Measurements from ENCODE around the gene CCNL1. TPM values are rescaled to one million over a fixed set of nuclear protein-coding genes. Genes with fewer than 3 reads are reported as not detected.
"Not testable (repeated sequence)": the region's sequence is repeated elsewhere in the genome, so short reads cannot be mapped to it uniquely, and the experiment has no call there.

CCNL1 gene
- total RNA-seq, 2 experiments from 2014 or later: 223 to 249 TPM

DNA sequence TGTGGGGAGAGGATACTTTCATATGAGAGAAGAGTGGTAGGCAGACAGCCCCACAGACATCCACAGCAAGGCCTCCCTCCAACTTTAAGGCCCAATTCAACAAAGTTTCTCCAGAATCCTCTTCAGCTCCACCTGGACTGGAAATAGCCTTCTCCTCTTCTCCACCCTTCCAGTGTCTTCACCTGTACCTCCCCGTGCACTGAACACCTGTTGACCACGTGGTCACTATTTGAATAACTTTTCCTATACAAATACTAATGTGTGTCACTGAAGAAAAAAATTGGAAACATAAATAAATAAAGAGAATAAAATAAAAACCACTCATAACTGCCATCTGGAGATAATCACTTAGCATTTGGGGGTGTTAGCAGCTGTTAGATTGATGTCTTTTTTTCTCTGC is 52.9 kb downstream of the CCNL1 start:
- no peak overlapping the region for H3K4me3 Mint-ChIP-seq
- H3K9me3 Mint-ChIP-seq: no peaks in the 10 kb centered on the region
- CTCF ChIA-PET: interaction anchor here (1.0 to 3.4 kb wide), 2 partner anchors 17 to 31 kb away, joined by 3 to 12 read pairs; no protein-coding TSS in a partner anchor
- H3K4me1 Mint-ChIP-seq: peaks cover 42% of the 10 kb centered on the region
- H3K27me3 Mint-ChIP-seq: no peaks in the 10 kb centered on the region
- no peak overlapping the region for H3K27ac Mint-ChIP-seq
- no peak for DNase-seq
- H3K36me3 Mint-ChIP-seq (ENCODE audit: low read depth): peaks cover 5% of the 10 kb centered on the region
- POLR2A ChIA-PET: interaction anchor here (1.1 to 11.5 kb wide), 5 partner anchors 12 to 52 kb away, joined by 3 to 83 read pairs (median 5); no protein-coding TSS in a partner anchor

- Mint-ChIP-seq H3K27me3 (no peaks in the 10 kb centered on the region), H3K9me3 (no peaks in the 10 kb centered on the region), H3K4me3 (no peak overlapping the region), H3K27ac (peak overlapping the region; percentile 83), H3K36me3 (ENCODE audit: low read depth) (peaks cover 5% of the 10 kb centered on the region), H3K4me1 (peaks cover 50% of the 10 kb centered on the region)
- CTCF ChIA-PET: interaction anchor here (1.0 to 3.4 kb wide), 5 partner anchors 16 to 431 kb away, joined by 3 to 12 read pairs (median 8); partner anchors contain the start of gene TIPARP
- DNase-seq: no peak
- POLR2A ChIA-PET: interaction anchor here (1.0 to 11.5 kb wide), 5 partner anchors 12 to 430 kb away, joined by 3 to 83 read pairs (median 8); partner anchors contain the start of gene TIPARP
Observed at GRCh38 chr3:157104928-157105652, 54.9 kb downstream of the CCNL1 start.

GRCh38 chr3:157104521-157104920 is 55.4 kb downstream of the CCNL1 start:
- Mint-ChIP-seq H3K4me3 (no peak overlapping the region), H3K4me1 (peaks cover 56% of the 10 kb centered on the region), H3K27me3 (no peaks in the 10 kb centered on the region), H3K9me3 (no peaks in the 10 kb centered on the region), H3K36me3 (ENCODE audit: low read depth) (peaks cover 5% of the 10 kb centered on the region), H3K27ac (peak overlapping the region; percentile 83)
- DNase-seq: no peak
- CTCF ChIA-PET: interaction anchor here (1.0 to 3.4 kb wide), 4 partner anchors 15 to 33 kb away, joined by 3 to 12 read pairs (median 8); no protein-coding TSS in a partner anchor
- POLR2A ChIA-PET: interaction anchor here (1.0 to 11.5 kb wide), 6 partner anchors 11 to 430 kb away, joined by 3 to 83 read pairs (median 6); partner anchors contain the start of genes CCNL1 and TIPARP

GRCh38 chr3:157103860-157104259 is 56.1 kb downstream of the CCNL1 start:
- no peaks in the 10 kb centered on the region for H3K9me3 Mint-ChIP-seq
- peak overlapping the region; percentile 83 for H3K27ac Mint-ChIP-seq
- ChIA-PET CTCF (interaction anchor here (1.2 to 2.7 kb wide), 5 partner anchors 9 to 952 kb away, joined by 3 to 9 read pairs (median 5); partner anchors contain the start of gene TIPARP), POLR2A (interaction anchor here (1.5 to 11.5 kb wide), 4 partner anchors 12 to 56 kb away, joined by 5 to 83 read pairs (median 35); partner anchors contain the start of gene CCNL1)
- H3K36me3 Mint-ChIP-seq (ENCODE audit: low read depth): peaks cover 5% of the 10 kb centered on the region
- no peak overlapping the region for H3K4me3 Mint-ChIP-seq
- H3K4me1 Mint-ChIP-seq: peaks cover 62% of the 10 kb centered on the region
- H3K27me3 Mint-ChIP-seq: no peaks in the 10 kb centered on the region
- DNase-seq: no peak

DNA sequence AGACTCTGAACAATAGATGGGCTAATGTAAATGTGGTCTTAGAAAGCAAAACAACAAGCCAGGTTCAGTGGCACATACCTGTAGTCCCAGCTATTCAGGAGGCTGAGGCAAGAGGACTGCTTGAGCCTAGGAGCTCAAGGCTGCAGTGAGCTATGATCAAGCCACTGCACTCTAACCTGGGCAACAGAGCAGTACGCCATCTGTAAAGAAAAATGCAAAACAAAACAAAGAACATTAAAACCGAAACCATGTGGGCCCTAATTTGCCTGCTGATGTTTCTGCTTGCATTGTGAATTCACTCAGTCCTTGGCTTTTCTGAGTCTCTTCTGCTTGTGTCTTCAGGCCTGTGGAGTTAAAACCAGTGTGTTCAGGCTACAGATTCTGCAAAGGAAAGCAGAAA is 56.7 kb downstream of the CCNL1 start:
- POLR2A ChIA-PET: interaction anchor here (0.7 to 11.5 kb wide), 5 partner anchors 9 to 57 kb away, joined by 5 to 83 read pairs (median 12); partner anchors contain the start of gene CCNL1
- CTCF ChIA-PET: interaction anchor here (1.1 to 2.1 kb wide), 6 partner anchors 8 to 951 kb away, joined by 3 to 9 read pairs (median 3); partner anchors contain the start of gene TIPARP
- H3K4me1 Mint-ChIP-seq: peaks cover 68% of the 10 kb centered on the region

DNA sequence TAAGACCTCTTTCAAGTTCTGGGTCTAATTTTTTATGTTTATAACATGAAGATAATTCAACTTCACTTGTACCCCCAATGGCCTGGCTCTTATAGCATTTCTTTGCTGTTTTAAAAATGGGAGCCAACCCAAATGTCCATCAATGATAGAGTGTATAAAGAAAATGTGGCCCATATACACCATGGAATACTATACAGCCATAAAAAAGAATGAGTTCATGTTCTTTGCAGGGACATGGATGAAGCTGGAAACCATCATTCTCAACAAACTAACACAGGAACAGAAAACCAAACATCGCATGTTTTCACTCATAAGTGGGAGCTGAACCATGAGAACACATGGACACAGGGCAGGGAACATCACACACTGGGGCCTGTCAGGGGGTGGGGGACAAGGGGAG is 57.4 kb downstream of the CCNL1 start:
- not testable (repeated sequence) for H3K36me3 Mint-ChIP-seq (ENCODE audit: low read depth); DNase-seq; H3K27me3 Mint-ChIP-seq; H3K9me3 Mint-ChIP-seq; H3K4me3 Mint-ChIP-seq
- POLR2A ChIA-PET: interaction anchor here (0.7 to 11.5 kb wide), 5 partner anchors 8 to 57 kb away, joined by 5 to 83 read pairs (median 12); partner anchors contain the start of gene CCNL1
- CTCF ChIA-PET: interaction anchor here (0.6 to 2.1 kb wide), 8 partner anchors 8 to 428 kb away, joined by 3 to 9 read pairs (median 3); partner anchors contain the start of gene TIPARP
- peak overlapping the region; percentile 57 for H3K27ac Mint-ChIP-seq
- H3K4me1 Mint-ChIP-seq: peaks cover 73% of the 10 kb centered on the region

More for the DNA sequence above, 56.7 kb downstream of the CCNL1 start:
- Mint-ChIP-seq H3K36me3 (ENCODE audit: low read depth) (peaks cover 5% of the 10 kb centered on the region), H3K4me3 (peak overlapping the region; percentile 6), H3K27me3 (no peaks in the 10 kb centered on the region), H3K27ac (peak overlapping the region; percentile 83), H3K9me3 (no peaks in the 10 kb centered on the region)
- no peak for DNase-seq

GRCh38 chr3:157102098-157102497 is 57.8 kb downstream of the CCNL1 start:
- DNase-seq: no peak
- Mint-ChIP-seq H3K36me3 (ENCODE audit: low read depth) (peaks cover 5% of the 10 kb centered on the region), H3K9me3 (no peaks in the 10 kb centered on the region), H3K4me1 (peaks cover 73% of the 10 kb centered on the region), H3K27me3 (no peaks in the 10 kb centered on the region), H3K4me3 (no peak overlapping the region), H3K27ac (no peak overlapping the region)
- ChIA-PET CTCF (interaction anchor here (0.6 to 1.7 kb wide), 5 partner anchors 9 to 35 kb away, joined by 3 to 6 read pairs (median 3); no protein-coding TSS in a partner anchor), POLR2A (interaction anchor here (0.9 to 11.5 kb wide), 4 partner anchors 10 to 25 kb away, joined by 3 to 83 read pairs (median 35); no protein-coding TSS in a partner anchor)

DNA sequence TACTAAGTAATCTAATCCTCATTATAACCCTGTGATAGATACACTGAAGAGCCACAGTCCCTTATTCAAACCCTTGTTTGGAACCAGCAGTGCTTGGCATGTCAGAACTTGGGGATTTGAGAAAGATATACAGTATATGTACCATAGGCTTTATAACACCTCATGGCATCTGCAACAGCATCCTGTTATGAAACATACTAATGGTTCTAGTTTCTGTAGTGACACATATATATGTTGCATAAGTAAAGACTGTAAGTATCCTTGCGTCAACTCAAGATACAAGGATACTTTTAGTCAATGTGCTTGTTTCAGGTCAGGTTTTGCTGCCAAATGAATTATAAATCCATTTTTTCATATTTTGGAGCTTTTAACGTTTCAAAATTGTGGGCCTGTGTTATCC is 58.5 kb downstream of the CCNL1 start:
- Mint-ChIP-seq H3K36me3 (ENCODE audit: low read depth) (peaks cover 5% of the 10 kb centered on the region), H3K4me3 (no peak overlapping the region), H3K9me3 (no peaks in the 10 kb centered on the region), H3K27me3 (no peaks in the 10 kb centered on the region), H3K4me1 (peaks cover 70% of the 10 kb centered on the region), H3K27ac (no peak overlapping the region)
- no peak for DNase-seq
- ChIA-PET CTCF (interaction anchor here (1.0 to 1.7 kb wide), 3 partner anchors 12 to 36 kb away, joined by 3 to 6 read pairs (median 3); no protein-coding TSS in a partner anchor), POLR2A (interaction anchor here (0.8 to 11.5 kb wide), 4 partner anchors 10 to 25 kb away, joined by 3 to 83 read pairs (median 32); no protein-coding TSS in a partner anchor)

- Mint-ChIP-seq H3K4me1 (peaks cover 67% of the 10 kb centered on the region), H3K9me3 (no peaks in the 10 kb centered on the region), H3K36me3 (ENCODE audit: low read depth) (peaks cover 5% of the 10 kb centered on the region), H3K27me3 (no peaks in the 10 kb centered on the region), H3K27ac (no peak overlapping the region), H3K4me3 (no peak overlapping the region)
- ChIA-PET POLR2A (interaction anchor here (0.8 to 11.5 kb wide), 4 partner anchors 9 to 26 kb away, joined by 3 to 83 read pairs (median 32); no protein-coding TSS in a partner anchor), CTCF (interaction anchor here (1.4 to 2.7 kb wide), 3 partner anchors 12 to 37 kb away, joined by 3 to 11 read pairs (median 6); no protein-coding TSS in a partner anchor)
- no peak for DNase-seq
Observed at GRCh38 chr3:157100608-157101396, 59.1 kb downstream of the CCNL1 start.

DNA sequence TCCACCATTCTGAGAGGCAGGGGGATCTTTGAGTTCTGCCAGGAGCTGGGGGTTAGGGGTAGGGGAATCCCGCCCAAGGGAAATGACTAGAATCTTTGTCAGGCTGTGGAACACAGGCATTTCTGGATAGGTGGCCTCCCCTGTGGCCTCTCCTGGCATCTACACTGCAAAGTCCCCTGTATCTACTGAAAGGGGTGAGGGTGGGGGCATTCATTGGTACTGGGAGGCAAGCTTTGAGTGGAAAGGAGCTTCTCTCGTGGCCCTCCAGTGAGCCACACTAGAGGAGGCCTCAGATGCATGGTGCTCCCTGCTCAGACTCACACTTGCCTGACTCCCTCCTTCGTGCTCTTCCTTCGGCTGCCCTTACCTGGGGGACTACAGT is 59.9 kb downstream of the CCNL1 start:
- POLR2A ChIA-PET: interaction anchor here (0.7 to 11.5 kb wide), 5 partner anchors 10 to 31 kb away, joined by 3 to 83 read pairs (median 13); no protein-coding TSS in a partner anchor
- DNase-seq: no peak
- Mint-ChIP-seq H3K36me3 (ENCODE audit: low read depth) (peaks cover 5% of the 10 kb centered on the region), H3K4me3 (no peak overlapping the region), H3K27ac (no peak overlapping the region), H3K27me3 (no peaks in the 10 kb centered on the region), H3K9me3 (no peaks in the 10 kb centered on the region), H3K4me1 (peaks cover 64% of the 10 kb centered on the region)
- CTCF ChIA-PET: interaction anchor here (2.7 kb wide), 1 partner anchor 11 kb away, joined by 11 read pairs; no protein-coding TSS in a partner anchor

DNA sequence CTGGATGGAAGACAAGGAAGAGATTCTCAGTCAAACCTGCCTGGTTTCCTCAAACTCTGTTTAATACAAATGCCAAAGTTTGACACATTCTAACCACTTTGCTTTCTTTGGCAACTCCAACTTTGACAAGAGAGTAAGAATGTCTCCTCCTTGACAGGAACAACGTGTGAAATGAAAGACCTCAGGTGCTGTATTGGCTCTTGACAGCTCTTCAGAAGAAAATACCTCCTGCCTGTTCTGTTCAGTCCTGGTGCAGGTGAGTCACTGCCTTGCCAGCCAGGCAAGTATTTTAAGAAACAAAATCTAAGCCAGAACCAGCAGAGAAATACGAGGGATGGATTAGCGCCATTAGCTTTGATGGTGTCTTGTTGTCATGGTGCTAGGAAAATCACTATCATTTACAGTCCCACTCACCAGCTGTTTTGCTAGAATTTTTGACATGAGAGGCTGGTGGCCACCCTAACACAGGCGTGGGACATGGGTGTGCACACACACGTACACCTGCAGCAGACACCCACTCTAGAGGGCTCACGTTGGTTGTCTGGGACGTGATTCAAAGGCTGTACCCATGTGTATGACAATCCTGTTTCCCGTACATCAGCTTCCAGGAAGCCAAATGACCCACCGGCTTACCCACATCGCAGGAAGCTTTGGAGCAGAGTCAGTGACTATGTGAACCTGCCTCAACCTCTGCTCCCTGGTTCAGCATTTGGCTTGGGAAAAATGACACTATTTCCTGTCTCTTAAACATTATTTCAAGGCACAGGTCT is 60.4 kb downstream of the CCNL1 start:
- Mint-ChIP-seq H3K36me3 (ENCODE audit: low read depth) (peaks cover 5% of the 10 kb centered on the region), H3K4me1 (peaks cover 63% of the 10 kb centered on the region), H3K9me3 (no peaks in the 10 kb centered on the region), H3K4me3 (no peak overlapping the region), H3K27ac (peak overlapping the region; percentile 27), H3K27me3 (no peaks in the 10 kb centered on the region)
- DNase-seq: no peak
- ChIA-PET POLR2A (interaction anchor here (0.7 to 11.5 kb wide), 5 partner anchors 10 to 61 kb away, joined by 3 to 83 read pairs (median 9); partner anchors contain the start of gene CCNL1), CTCF (interaction anchor here (1.0 to 2.7 kb wide), 4 partner anchors 11 to 37 kb away, joined by 3 to 11 read pairs (median 5); no protein-coding TSS in a partner anchor)

Data from activated CD4-positive, alpha-beta memory T cell treated with anti-CD3 and anti-CD28 coated beads, Interleukin-2, amount 10 ng/mL, durations not matched to agents 7 days and 5 days (primary cell).